Measurements from ENCODE around the gene DLX4.

DLX4 gene

GRCh38 chr17:49966767-49967166, 2.2 kb upstream of the DLX4 start:
- Histone ChIP-seq H2BK12ac (ENCODE audit: low read length) (no peak overlapping the region), H3K4me2 (ENCODE audit: low read length) (no peak overlapping the region), H3K4me1 (ENCODE audit: control insufficient read depth in 1 of 2, insufficient read depth in 2 of 2, low read length in 2 of 2) (peaks cover 24 to 29% of the 10 kb centered on the region in 2 experiments), H4K91ac (ENCODE audit: low read depth, low read length) (no peak overlapping the region), H3K23ac (ENCODE audit: low read length) (no peak overlapping the region), H2AFZ (ENCODE audit: insufficient read depth, low read length, poor library complexity) (no peak overlapping the region), H3K4me3 (ENCODE audit: low read depth, low read length) (no peak overlapping the region), H3K14ac (ENCODE audit: low read length) (no peak overlapping the region), H3K9ac (ENCODE audit: low read length) (no peak overlapping the region), H3K4ac (ENCODE audit: low read depth, low read length) (no peak overlapping the region), H3K18ac (ENCODE audit: low read length) (no peak overlapping the region), H2BK5ac (ENCODE audit: low read depth, low read length, poor library complexity) (no peak overlapping the region), H2BK120ac (ENCODE audit: insufficient read depth, low read length, poor library complexity) (no peak overlapping the region), H3K9me3 (ENCODE audit: insufficient read depth, low read depth, low read length) (peaks cover 9% of the 10 kb centered on the region), H3K27ac (ENCODE audit: low read depth, low read length) (no peak overlapping the region), H3K36me3 (ENCODE audit: control insufficient read depth in 1 of 2, insufficient read depth in 2 of 2, low read length in 2 of 2) (no peaks in the 10 kb centered on the region), H3K79me2 (ENCODE audit: control insufficient read depth, insufficient read depth, low read length, poor library complexity) (no peaks in the 10 kb centered on the region), H4K12ac (ENCODE audit: low read depth, low read length) (no peak overlapping the region), H3K79me1 (ENCODE audit: low read length) (peaks cover 14% of the 10 kb centered on the region), H2AK5ac (ENCODE audit: low read length) (no peak overlapping the region), H4K8ac (ENCODE audit: low read depth, low read length) (no peak overlapping the region), H3K27me3 (ENCODE audit: insufficient read depth, low read length) (peaks cover 78% of the 10 kb centered on the region)
- WGBS (ENCODE audit: extremely low coverage, insufficient coverage, insufficient read length): no CpG with 5 or more reads among the region's 3 CpGs
- no peak for DNase-seq

GRCh38 chr17:49967205-49967604, 1.8 kb upstream of the DLX4 start:
- Histone ChIP-seq H3K23ac (ENCODE audit: low read length) (no peak overlapping the region), H3K14ac (ENCODE audit: low read length) (no peak overlapping the region), H3K9ac (ENCODE audit: low read length) (no peak overlapping the region), H3K4me2 (ENCODE audit: low read length) (no peak overlapping the region), H4K91ac (ENCODE audit: low read depth, low read length) (no peak overlapping the region), H2AK5ac (ENCODE audit: low read length) (no peak overlapping the region), H3K36me3 (ENCODE audit: control insufficient read depth in 1 of 2, insufficient read depth in 2 of 2, low read length in 2 of 2) (no peaks in the 10 kb centered on the region), H3K4ac (ENCODE audit: low read depth, low read length) (no peak overlapping the region), H3K79me1 (ENCODE audit: low read length) (peaks cover 18% of the 10 kb centered on the region), H2BK12ac (ENCODE audit: low read length) (no peak overlapping the region), H3K4me3 (ENCODE audit: low read depth, low read length) (no peak overlapping the region), H3K18ac (ENCODE audit: low read length) (no peak overlapping the region), H3K27me3 (ENCODE audit: insufficient read depth, low read length) (peaks cover 82% of the 10 kb centered on the region), H3K4me1 (ENCODE audit: control insufficient read depth in 1 of 2, insufficient read depth in 2 of 2, low read length in 2 of 2) (peaks cover 28 to 33% of the 10 kb centered on the region in 2 experiments), H3K9me3 (ENCODE audit: insufficient read depth, low read depth, low read length) (peaks cover 9% of the 10 kb centered on the region), H2BK5ac (ENCODE audit: low read depth, low read length, poor library complexity) (no peak overlapping the region), H3K27ac (ENCODE audit: low read depth, low read length) (no peak overlapping the region), H2AFZ (ENCODE audit: insufficient read depth, low read length, poor library complexity) (no peak overlapping the region), H2BK120ac (ENCODE audit: insufficient read depth, low read length, poor library complexity) (no peak overlapping the region), H3K79me2 (ENCODE audit: control insufficient read depth, insufficient read depth, low read length, poor library complexity) (no peaks in the 10 kb centered on the region), H4K12ac (ENCODE audit: low read depth, low read length) (no peak overlapping the region), H4K8ac (ENCODE audit: low read depth, low read length) (no peak overlapping the region)
- WGBS (ENCODE audit: extremely low coverage, insufficient coverage, insufficient read length): no CpG with 5 or more reads among the region's 3 CpGs
- DNase-seq: no peak

- H3K9me3 ChIP-seq (ENCODE audit: insufficient read depth, low read depth, low read length): peaks cover 9% of the 10 kb centered on the region
- H3K23ac ChIP-seq (ENCODE audit: low read length): no peak overlapping the region
- no peak overlapping the region for H3K27ac ChIP-seq (ENCODE audit: low read depth, low read length)
- no peak overlapping the region for H2BK5ac ChIP-seq (ENCODE audit: low read depth, low read length, poor library complexity)
- H4K12ac ChIP-seq (ENCODE audit: low read depth, low read length): no peak overlapping the region
- peak overlapping the region; percentile 9 for H3K14ac ChIP-seq (ENCODE audit: low read length)
- H3K18ac ChIP-seq (ENCODE audit: low read length): no peak overlapping the region
- H2AFZ ChIP-seq (ENCODE audit: insufficient read depth, low read length, poor library complexity): no peak overlapping the region
- peak overlapping the region; percentile 74 for H4K8ac ChIP-seq (ENCODE audit: low read depth, low read length)
- peaks cover 21% of the 10 kb centered on the region for H3K79me1 ChIP-seq (ENCODE audit: low read length)
- H3K4ac ChIP-seq (ENCODE audit: low read depth, low read length): no peak overlapping the region
- no peak overlapping the region for H3K9ac ChIP-seq (ENCODE audit: low read length)
- H2BK12ac ChIP-seq (ENCODE audit: low read length): no peak overlapping the region
- no peak for DNase-seq
- H3K4me2 ChIP-seq (ENCODE audit: low read length): peak overlapping the region; percentile 95
- H2AK5ac ChIP-seq (ENCODE audit: low read length): no peak overlapping the region
- H3K79me2 ChIP-seq (ENCODE audit: control insufficient read depth, insufficient read depth, low read length, poor library complexity): no peaks in the 10 kb centered on the region
- H3K27me3 ChIP-seq (ENCODE audit: insufficient read depth, low read length): peaks cover 83% of the 10 kb centered on the region
- WGBS (ENCODE audit: extremely low coverage, insufficient coverage, insufficient read length): no CpG with 5 or more reads among the region's 10 CpGs
- peak overlapping the region; percentile 58 for H4K91ac ChIP-seq (ENCODE audit: low read depth, low read length)
- peak overlapping the region; percentile 26 for H2BK120ac ChIP-seq (ENCODE audit: insufficient read depth, low read length, poor library complexity)
- no peaks in the 10 kb centered on the region for H3K36me3 ChIP-seq (ENCODE audit: control insufficient read depth in 1 of 2, insufficient read depth in 2 of 2, low read length in 2 of 2)
- no peak overlapping the region for H3K4me3 ChIP-seq (ENCODE audit: low read depth, low read length)
- peaks cover 34 to 40% of the 10 kb centered on the region in 2 experiments for H3K4me1 ChIP-seq (ENCODE audit: control insufficient read depth in 1 of 2, insufficient read depth in 2 of 2, low read length in 2 of 2)
Observed at GRCh38 chr17:49967621-49968404, 1.2 kb upstream of the DLX4 start.

GRCh38 chr17:49968405-49969133, 421 bp upstream of the DLX4 start:
- Histone ChIP-seq H2BK5ac (ENCODE audit: low read depth, low read length, poor library complexity) (peak overlapping the region; percentile 44), H3K9ac (ENCODE audit: low read length) (no peak overlapping the region), H3K14ac (ENCODE audit: low read length) (peak overlapping the region; percentile 9), H3K18ac (ENCODE audit: low read length) (peak overlapping the region; percentile 54), H3K9me3 (ENCODE audit: insufficient read depth, low read depth, low read length) (peaks cover 9% of the 10 kb centered on the region), H2AK5ac (ENCODE audit: low read length) (no peak overlapping the region), H2BK12ac (ENCODE audit: low read length) (no peak overlapping the region), H4K91ac (ENCODE audit: low read depth, low read length) (peak overlapping the region; percentile 58), H3K36me3 (ENCODE audit: control insufficient read depth in 1 of 2, insufficient read depth in 2 of 2, low read length in 2 of 2) (no peaks in the 10 kb centered on the region), H3K4ac (ENCODE audit: low read depth, low read length) (no peak overlapping the region), H3K27ac (ENCODE audit: low read depth, low read length) (peak overlapping the region; percentile 39), H3K23ac (ENCODE audit: low read length) (no peak overlapping the region), H4K8ac (ENCODE audit: low read depth, low read length) (peak overlapping the region; percentile 74), H3K4me3 (ENCODE audit: low read depth, low read length) (peak overlapping the region; percentile 59), H3K27me3 (ENCODE audit: insufficient read depth, low read length) (peaks cover 83% of the 10 kb centered on the region), H3K4me2 (ENCODE audit: low read length) (peak overlapping the region; percentile 95), H4K12ac (ENCODE audit: low read depth, low read length) (no peak overlapping the region), H3K79me2 (ENCODE audit: control insufficient read depth, insufficient read depth, low read length, poor library complexity) (no peaks in the 10 kb centered on the region), H3K4me1 (ENCODE audit: control insufficient read depth in 1 of 2, insufficient read depth in 2 of 2, low read length in 2 of 2) (peaks cover 40 to 45% of the 10 kb centered on the region in 2 experiments), H3K79me1 (ENCODE audit: low read length) (peaks cover 24% of the 10 kb centered on the region), H2BK120ac (ENCODE audit: insufficient read depth, low read length, poor library complexity) (peak overlapping the region; percentile 26), H2AFZ (ENCODE audit: insufficient read depth, low read length, poor library complexity) (peak overlapping the region; percentile 53)
- peak; percentile 88 to 89 for DNase-seq
- no CpG with 5 or more reads among the region's 64 CpGs for WGBS (ENCODE audit: extremely low coverage, insufficient coverage, insufficient read length)

Measured in trophoblast cell (in vitro differentiated cells and primary cell).